GM19467 (cell line): Measurements from ENCODE around the gene GATB.

Source experiments
- ATAC-seq: cut with Tn5 transposase; IDR thresholded peaks from one replicate; pipeline ENCODE4 v1.9.1; 2021; ENCODE audit warnings: mild to moderate bottlenecking, moderate library complexity; ENCODE audit not compliant: unreplicated experiment

The GATB gene

GRCh38 chr4:151703401-151703800 is 57.4 kb downstream of the GATB start:
- ATAC-seq = no peak

GRCh38 chr4:151702256-151702655 is 58.6 kb downstream of the GATB start:
- ATAC-seq = no peak

DNA sequence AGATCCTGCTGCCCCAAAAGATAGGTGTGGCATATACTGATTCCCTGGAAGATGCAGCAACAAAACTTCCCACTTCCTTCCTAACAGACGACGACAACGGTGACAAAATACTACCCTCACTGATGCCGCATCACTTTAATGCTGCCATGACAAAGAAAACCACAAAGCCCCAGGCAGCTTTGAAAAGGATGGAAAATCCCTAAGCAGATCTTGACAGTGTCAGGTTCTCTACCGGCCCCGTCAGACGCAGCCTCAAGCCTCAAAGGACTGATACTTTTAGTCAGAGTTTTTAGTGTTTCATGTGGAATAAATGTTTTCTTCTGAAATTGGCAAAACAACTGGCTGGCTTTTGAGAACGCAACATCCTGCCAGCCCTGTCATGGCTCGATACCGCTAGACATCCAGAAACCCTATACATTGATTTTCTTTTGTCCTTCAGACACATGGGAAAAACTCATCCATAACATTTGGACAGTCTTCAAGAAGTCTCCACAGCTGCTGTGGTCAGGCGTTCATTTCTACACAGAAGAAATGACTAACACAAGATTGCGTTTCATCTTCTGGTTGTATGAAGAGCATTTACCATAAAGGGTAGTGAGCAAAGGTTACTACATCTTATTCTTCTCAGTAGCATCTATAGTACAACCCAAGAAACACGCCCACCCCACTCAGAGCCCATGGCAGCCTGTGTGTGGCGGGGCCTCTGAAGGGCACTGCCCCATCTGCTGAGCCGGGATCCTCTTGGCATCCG is 60.1 kb downstream of the GATB start:
- no peak for ATAC-seq

GRCh38 chr4:151698213-151698612 is 62.6 kb downstream of the GATB start:
- ATAC-seq = no peak

- no peak for ATAC-seq
Observed at GRCh38 chr4:151694961-151695720, 65.7 kb downstream of the GATB start.

DNA sequence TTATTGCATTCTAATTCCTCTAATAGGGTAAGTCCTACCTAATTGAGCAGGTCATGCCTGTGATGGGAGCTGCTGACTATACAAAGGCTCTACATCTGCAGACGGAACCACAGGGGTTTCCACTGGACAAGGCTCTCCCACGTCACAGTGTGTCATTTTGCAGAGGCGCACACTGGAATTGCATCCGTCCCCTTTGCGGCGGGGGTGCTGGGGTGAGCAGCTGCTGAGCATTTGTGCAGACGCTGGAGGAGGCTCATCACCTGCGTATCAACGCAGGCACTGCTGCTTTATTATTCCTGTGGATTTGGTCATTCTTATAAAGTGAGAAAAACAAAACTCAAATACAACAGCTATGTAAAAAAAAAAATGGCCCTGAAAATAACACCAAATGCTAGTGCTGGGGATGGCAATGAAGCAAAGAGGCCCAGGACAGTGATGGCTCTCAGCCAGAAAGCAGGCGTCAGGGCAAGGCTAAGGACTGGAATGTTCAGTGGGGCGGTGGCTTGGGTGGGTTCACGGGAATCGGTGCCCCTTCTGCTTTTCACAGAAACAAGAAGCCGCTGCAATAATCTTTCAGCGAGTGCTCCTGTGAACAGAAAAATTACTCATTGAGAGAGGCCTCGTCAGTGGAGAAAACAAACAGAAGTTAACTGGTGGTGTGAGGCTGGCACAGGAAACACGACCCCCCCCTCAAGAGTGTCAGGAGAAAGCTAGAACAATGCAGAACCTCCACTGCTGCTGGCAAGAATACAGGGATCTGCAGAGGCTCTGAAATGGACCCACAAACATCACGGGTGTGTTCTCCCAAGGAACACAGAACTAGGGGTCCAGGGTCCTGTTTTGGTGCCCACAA is 67.8 kb downstream of the GATB start:
- no peak for ATAC-seq

DNA sequence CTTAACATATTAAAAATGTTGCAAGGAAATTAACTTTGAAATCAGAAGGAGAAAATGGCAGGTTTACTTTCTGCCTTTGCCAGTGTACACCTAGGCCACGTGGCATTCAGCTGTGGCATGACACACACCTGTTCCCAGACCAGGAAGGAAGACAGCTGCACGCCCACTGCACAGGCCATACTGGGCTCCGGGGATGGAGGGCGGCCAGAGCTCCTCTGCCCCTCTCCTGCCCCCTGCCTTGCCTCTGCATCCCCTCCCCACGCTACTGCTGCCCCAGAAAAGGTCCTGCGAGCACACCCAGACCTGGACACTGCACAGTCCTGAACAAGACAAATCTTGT is 68.4 kb downstream of the GATB start:
- ATAC-seq = no peak

GRCh38 chr4:151691639-151692442 is 69.0 kb downstream of the GATB start:
- ATAC-seq = no peak

DNA sequence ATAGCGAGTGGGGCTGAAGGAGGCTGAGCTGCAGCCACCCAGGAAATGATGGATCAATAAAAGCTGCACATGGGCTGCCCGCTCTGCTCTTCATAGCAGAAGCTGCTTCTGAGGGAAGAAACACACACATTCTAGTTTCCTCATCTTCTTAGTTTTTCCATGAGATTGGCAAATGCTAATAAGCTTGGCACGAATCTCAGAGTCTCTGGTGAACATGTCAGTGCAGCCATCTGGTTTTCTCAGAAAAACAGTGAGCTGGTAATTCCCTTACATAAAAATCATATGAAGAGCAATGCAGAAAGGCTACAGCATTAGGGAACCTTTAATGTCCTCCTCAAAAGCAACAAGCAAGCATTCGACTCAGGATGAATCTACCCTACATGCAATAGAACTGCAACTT is 69.9 kb downstream of the GATB start:
- ATAC-seq = no peak

DNA sequence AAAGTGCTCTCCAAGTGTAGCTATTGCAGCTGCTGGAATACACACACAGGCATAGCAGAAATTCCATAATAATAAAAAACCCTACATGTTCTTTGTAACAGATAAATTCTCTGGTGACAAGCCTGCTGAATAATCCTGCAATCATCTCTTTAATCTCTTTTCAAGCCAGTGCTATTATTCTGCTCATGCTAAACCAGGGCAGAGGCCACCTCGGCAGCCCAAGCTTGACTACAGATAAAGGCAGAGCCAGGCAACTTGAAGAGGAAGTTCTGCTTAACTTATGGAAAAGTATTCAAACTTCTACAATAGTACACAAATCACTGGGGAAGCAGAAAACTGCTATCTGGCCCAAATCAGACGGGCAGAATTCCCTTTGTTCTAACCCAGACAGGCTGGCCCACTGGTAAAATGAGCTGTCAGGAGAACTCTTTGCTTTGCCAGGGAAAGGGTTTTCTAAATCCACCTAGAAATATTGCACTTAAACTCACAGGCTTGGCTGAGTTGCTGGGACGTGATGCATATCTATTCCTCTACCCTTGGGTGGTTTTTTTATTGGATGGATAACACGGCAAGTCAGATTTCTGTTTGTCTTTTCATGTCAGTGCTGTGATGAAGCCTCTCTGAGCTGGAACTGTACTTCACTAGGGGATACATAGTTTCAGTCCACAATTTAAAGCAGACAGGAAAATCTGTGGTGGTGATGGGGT is 70.5 kb downstream of the GATB start:
- ATAC-seq = no peak

DNA sequence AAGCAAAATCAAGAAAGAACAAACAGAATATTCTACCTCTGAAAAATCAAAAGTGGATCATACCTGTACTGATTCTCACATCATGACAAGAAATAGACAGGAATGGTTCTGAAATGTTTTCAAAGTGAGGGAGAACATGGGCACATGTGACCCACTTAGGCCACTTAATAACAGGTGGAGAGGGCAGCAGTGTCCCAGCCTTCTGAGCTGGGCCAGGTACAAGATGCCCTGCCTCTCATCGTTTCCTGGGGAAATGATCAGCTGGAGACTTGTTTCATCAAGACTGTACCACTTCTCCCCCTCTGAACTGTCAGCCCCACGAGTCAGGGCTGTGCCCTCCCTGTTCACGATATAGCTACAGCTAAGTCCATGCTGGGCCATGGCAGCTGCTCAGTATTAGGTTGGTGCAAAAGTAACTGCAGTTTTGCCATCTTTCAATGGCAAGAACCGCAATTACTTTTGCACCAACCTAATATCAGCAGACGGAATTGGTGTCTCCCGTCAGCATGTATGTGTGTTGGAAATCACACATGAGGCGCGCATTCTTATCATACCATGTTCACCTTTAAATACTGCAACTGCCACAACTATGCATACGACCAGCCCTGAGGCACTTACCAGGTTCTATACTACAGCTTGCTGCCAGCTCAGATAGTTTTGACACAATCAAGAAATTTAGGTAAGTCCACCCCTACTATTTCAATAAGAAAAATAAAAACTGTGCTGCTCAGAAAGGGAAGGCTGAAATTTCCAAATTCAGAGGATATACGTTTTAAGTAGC is 71.4 kb downstream of the GATB start:
- ATAC-seq = no peak

DNA sequence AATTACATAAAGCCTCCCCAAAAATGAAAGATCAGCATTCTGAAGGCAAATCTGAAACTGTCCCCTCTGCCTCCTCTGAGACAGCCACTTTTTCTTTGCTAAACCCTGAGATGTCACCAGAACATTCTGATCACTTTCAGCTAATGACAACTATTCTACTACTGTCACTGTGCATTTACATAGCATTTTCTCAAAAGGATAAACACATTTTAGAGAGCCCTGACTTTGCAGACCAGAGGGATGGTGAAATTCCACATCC is 72.1 kb downstream of the GATB start:
- ATAC-seq = no peak

DNA sequence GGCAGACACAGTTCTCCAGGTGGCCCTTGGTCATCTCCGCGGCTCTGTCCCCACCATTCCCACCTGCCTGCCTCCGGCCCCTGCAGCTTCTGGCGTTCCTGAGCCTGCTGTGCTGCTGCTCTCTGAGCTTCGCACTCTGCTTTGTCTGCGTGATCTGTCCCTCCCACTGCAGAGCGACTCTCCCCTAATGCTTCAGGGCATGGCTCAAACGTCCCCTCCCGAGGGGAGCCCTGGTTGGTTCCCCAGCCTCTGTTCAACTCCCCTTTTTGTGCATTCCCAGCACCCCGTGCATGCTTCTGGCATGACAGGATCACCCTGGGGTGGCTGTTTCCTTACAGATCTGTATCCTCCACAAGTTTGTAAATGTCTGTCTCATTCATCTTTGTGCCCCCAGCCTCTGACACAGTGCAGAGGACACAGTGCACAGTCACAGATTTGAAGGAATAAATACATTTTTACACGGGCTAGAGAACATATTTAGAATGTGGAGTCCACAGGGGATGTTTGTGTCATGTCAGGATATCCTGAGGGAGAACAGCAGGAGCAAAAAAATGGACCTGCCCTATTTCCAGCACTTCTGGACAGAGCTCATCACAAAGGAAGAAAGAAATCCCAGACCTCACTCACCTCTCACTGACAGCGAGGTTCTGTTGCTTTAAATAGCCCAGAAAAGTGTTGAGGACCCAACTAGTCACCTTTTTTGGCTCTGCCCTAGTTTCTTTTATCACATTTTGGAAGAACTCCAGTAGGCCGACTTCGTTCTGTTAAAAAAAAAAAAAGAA is 72.6 kb downstream of the GATB start:
- ATAC-seq = no peak

DNA sequence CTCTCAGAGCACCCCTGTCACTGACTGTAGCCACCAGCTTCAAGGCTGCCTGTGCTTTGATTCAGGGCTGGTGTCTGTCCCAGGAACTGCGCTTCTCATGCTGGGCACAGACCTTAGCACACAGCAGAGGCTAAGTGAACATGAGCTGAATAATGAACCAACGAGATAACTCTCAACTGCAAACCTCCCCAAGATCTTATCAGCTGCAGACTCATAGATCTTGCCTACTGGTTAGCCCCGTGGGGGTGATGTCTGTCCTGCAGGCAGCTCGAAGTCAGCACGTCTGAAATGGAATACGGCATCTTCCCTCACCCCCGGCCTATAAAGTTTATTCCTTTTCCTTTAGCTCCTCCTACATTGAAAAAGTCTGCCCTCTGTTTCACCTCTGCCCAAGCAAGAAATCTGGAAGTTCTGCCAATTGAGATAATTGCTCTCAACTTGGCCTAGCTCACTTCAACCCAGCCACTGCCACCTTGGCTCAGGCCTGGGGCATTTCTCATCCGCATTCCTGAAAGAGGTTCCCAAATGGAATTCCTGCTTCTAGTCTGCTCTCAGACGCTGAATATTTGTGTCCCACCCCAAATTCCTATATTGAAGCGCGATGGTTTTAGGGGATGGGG is 73.7 kb downstream of the GATB start:
- no peak for ATAC-seq

- ATAC-seq = no peak
Observed at GRCh38 chr4:151685303-151685702, 75.5 kb downstream of the GATB start.

GRCh38 chr4:151681085-151681484 is 79.7 kb downstream of the GATB start:
- ATAC-seq = no peak

GRCh38 chr4:151679231-151679630 is 81.6 kb downstream of the GATB start:
- no peak for ATAC-seq

DNA sequence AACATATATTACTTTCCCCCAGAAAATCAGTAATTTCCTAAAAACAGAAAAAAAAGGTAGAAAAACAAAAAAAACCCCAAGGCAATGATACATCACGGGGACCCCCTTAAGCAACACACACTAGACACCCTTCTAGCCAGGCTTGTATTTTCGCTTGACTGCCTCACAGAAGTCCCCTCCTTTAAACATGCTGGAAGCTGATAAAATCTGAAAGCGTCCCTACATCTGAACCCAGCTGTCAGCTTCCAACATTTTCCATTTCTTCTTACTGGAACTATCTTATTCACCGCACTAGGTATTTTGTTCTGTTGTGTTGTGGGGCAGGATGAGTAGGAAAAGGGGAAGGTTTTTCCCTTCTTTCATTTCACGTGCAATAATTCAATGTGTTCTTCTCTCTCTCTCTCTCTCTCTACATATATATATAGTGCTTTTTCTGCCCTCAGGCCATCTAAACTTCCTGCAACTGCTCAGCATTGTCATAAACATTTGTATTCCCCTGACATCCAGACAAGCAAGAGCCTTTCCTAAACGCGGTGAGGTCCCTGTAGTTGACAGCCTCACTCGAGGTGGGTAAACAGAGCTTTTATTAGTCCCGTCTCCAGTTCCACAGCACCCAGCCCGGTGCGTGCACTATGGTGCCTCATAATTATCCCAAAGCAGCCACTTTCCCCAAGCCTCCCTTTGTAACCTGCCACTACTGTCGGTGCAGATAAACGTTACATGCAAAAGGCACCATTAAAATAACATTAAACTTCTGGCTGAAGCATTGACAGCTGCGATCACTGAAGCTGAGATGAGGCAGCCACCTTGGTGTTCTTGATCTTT is 82.5 kb downstream of the GATB start:
- no peak for ATAC-seq
